Muscle layer of duodenum (tissue), 2 donors: ENCODE measurements around the gene RNASEH2A.
A peak's percentile ranks its signal among the peaks of the same experiment; 100 is the strongest.
"Not testable (repeated sequence)": the region's sequence is repeated elsewhere in the genome, so short reads cannot be mapped to it uniquely, and the experiment has no call there.

Experiments
- H3K27ac ChIP-seq: one replicate; pipeline ENCODE4 v1.7.0; 2013; ENCODE audit warnings: mild to moderate bottlenecking, low read length
- H3K27me3 ChIP-seq: one replicate; pipeline ENCODE4 v1.7.0; 2013; ENCODE audit warnings: low read depth, mild to moderate bottlenecking, control low read depth, low read length
- H3K36me3 ChIP-seq, 2 donors: one replicate each; pipeline ENCODE4 v1.7.0; 2013; ENCODE audit warnings: low read length in 2 of 2, control low read depth in 1 of 2, mild to moderate bottlenecking in 1 of 2; ENCODE audit not compliant: insufficient read depth in 2 of 2, control insufficient read depth in 1 of 2
- H3K4me1 ChIP-seq, 2 donors: one replicate each; pipeline ENCODE4 v1.7.0; 2013; ENCODE audit warnings: low read length in 2 of 2, mild to moderate bottlenecking in 2 of 2, control low read depth in 1 of 2, moderate library complexity in 1 of 2; ENCODE audit not compliant: insufficient read depth in 2 of 2, control insufficient read depth in 1 of 2
- H3K4me3 ChIP-seq, 2 donors: one replicate each; pipeline ENCODE4 v1.7.0; 2013; ENCODE audit warnings: low read length in 2 of 2, low read depth in 1 of 2, mild to moderate bottlenecking in 1 of 2
- H3K9me3 ChIP-seq, 2 donors: one replicate each; pipeline ENCODE4 v1.7.0; 2013; ENCODE audit warnings: low read length in 2 of 2, control low read depth in 1 of 2, mild to moderate bottlenecking in 1 of 2; ENCODE audit not compliant: control insufficient read depth in 1 of 2
- donor health status: healthy.

The RNASEH2A gene

DNA sequence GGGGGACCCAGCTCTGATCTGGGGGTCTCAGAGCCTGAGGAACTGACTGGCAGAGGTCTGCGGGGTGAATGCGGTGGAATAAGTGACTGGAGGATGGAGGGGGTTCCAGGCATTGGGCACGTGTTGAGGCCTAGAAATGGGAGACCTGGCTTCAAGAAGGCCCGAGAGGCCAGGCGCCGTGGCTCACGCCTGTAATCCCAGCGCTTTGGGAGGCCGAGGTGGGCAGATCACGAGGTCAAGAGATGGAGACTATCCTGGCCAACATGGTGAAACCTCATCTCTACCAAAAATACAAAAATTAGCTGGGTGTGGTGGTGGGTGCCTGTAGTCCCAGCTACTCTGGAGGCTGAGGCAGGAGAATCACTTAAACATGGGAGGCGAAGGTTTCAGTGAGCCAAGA is 11.4 kb downstream of the RNASEH2A start:
- H3K27ac ChIP-seq, H3K9me3 ChIP-seq, H3K4me3 ChIP-seq, H3K36me3 ChIP-seq, H3K4me1 ChIP-seq, H3K27me3 ChIP-seq: not testable (repeated sequence)

DNA sequence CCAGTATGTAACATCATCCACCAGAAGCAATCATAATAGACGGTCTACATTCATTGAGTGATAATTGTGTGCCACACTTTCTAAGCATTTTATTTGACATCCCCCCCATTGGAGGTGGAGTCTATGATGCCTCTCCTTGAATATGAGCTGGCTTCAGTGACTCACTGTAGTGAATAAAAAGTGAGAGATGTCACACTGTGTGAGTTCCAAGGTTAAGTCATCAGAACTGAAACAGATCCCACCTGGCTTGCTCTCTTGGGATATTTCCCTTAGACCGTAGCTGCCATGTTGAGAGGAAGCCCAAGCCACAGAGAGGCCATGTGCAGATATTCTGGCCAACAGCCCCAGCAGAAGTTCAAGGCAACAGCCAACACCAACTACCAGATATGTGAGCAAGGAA is 15.4 kb downstream of the RNASEH2A start:
- Histone ChIP-seq H3K27ac (no peak overlapping the region), H3K27me3 (no peaks in the 10 kb centered on the region), H3K36me3 (no peaks in the 10 kb centered on the region), H3K4me1 (peaks cover 0 to 5% of the 10 kb centered on the region in 2 donors), H3K4me3 (no peak overlapping the region), H3K9me3 (peaks cover 0 to 3% of the 10 kb centered on the region in 2 donors)

DNA sequence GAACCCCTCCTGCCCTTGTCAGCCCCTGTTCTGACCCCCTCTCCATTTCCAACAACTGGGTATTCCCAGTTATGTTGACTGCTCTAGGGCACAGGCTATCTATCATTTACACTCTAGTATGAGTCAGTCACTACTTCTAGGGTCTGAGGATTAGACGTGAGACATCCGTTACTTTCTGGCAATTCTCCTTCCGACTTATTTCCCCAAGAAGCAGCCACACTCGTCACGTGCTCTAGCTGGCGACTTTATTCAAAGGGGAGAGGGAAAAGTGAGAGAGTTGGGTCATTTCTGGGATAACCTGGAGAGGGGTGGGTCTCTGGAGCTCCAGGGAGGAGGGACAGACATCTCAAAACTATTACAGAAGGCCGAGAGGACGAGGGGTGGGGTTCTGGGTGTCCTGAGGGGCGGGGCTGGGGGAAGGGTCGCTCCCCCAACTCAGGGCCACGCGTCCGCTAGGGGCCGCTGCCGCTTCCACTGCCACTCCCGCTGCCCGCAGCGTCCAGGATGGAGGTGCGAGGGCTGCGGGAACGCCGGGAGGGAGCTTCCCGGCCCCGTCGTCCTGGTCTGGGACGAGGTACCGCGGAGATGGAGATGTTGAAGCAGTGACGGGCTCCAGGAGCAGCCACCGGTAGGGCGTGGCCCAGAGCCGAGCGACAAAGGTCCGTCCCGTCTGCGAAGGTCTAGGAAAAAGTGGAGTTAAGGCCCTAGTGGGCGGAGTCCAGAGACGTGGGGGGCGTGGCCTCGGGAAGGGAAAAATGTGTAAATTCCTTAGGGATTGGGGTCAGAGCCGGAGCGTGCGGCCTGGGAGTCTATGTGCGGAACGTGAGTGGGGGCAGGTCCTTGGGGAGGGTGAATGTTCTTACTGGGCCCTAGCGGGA is 19.1 kb downstream of the RNASEH2A start:
- Histone ChIP-seq H3K27me3 (peaks cover 16% of the 10 kb centered on the region), H3K36me3 (no peaks in the 10 kb centered on the region), H3K4me3 (no peak overlapping the region), H3K4me1 (peaks cover 0 to 8% of the 10 kb centered on the region in 2 donors), H3K27ac (no peak overlapping the region), H3K9me3 (peaks cover 0 to 3% of the 10 kb centered on the region in 2 donors)

DNA sequence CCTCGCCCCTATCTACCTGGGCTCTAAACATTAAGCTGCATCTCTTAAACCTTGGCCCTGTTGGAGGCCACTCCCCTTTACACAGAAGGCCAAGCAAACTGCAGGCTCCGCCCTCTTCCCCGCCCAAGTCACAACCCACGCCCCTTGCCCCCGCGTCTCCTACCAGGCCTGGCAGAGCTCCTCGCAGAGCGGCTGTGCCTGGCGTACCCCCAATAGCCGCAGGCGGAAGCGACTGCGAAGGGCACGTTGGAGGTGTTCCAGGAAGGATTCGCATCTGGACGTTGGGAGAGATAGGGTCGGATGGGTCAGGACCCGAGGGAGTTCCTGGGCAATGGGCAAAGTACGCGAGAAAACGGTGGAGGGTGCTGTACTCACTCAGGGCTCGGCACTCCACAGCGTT is 22.1 kb downstream of the RNASEH2A start:
- no peak overlapping the region for H3K27ac ChIP-seq
- H3K4me1 ChIP-seq = peaks cover 0 to 22% of the 10 kb centered on the region in 2 donors
- no peaks in the 10 kb centered on the region for H3K9me3 ChIP-seq
- H3K27me3 ChIP-seq = peaks cover 42% of the 10 kb centered on the region
- no peaks in the 10 kb centered on the region for H3K36me3 ChIP-seq
- H3K4me3 ChIP-seq = no peak overlapping the region

DNA sequence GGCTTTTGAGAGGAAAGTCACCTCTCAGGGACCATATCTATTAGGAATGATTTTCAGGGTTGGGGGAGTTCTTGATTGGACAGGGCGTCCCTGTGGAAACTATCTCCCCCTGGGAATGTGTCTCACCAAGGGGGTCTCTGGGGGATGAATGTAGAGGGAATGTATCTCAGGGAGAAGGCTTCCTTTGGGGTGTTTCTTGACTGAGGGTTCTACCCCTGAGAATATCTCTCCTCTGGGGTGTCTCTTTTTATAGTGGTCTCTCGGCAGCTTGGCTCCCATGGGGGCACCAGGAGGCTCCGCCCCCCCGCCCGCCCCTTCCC is 27.0 kb downstream of the RNASEH2A start:
- no peak overlapping the region for H3K27ac ChIP-seq
- peaks cover 79% of the 10 kb centered on the region for H3K27me3 ChIP-seq
- H3K4me3 ChIP-seq = no peak overlapping the region
- H3K9me3 ChIP-seq = no peaks in the 10 kb centered on the region
- no peaks in the 10 kb centered on the region for H3K36me3 ChIP-seq
- H3K4me1 ChIP-seq = peaks cover 0 to 29% of the 10 kb centered on the region in 2 donors

DNA sequence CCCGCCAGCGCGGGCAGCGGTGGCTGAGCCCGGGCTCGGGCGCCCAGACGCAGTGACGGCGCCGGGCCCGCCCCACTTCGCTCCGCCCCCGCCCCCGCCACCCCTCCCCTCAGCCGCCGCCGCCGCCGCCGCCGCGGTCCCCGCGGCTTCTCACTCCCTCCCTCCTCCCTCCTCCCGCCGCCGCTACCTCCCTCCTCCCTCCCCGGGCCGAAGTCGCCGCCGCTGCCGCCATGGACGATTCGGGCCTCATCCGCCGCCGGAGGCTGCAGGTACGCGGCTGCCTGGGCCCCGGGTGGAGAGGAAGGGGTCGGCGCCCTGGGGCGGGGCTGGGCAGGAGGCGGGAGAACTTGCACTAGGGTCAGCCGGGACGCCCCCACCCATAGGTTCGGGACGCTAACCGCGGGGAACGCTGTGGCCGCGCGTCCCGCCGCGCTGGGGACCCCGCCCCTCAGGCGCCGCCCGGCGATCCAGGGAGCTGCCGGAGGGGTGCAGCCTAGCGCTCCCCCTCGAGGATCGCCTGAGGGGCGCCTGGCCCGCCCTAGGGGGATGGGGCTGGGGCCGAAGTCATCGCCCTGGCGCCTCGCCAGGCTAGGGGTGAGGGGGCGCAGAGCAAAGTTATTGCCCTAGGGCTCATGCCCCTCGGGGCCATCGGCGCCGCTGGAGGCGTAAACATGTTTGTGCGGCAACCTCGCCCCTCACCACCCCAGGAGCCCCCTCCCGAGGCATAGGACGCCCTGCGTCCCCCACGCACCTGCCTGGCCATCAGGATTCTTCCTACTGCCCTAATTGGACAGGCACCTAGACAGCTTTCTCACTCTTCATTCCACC is 27.6 kb downstream of the RNASEH2A start:
- H3K4me1 ChIP-seq = peaks cover 0 to 33% of the 10 kb centered on the region in 2 donors
- H3K4me3 ChIP-seq = peak overlapping the region in 1 of 2 donors; percentile 56
- H3K27ac ChIP-seq = no peak overlapping the region
- H3K9me3 ChIP-seq = no peaks in the 10 kb centered on the region
- H3K36me3 ChIP-seq = no peaks in the 10 kb centered on the region
- peaks cover 77% of the 10 kb centered on the region for H3K27me3 ChIP-seq

DNA sequence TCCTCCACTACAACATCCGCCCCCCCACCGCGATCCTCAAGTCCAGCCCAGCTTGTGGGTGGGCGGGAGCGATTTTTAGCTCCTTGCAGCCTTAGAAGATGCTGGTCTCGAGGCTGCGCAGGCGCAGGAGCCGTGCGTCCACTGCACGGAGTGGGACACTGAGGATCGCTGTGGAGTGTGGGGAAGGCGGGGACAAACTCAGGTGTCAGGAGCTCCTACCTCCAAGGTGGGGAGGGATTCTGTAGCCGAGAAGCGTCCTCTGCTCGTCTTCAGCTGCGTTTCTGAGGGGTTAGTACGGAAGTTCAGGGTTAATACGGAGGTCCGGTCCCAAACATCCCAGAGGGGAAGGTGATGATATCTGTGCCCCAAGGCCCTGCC is 28.2 kb downstream of the RNASEH2A start, which contains the start of gene RTBDN:
Gene RTBDN (minus strand): TSS at position 14 of the 378 bp plus-strand sequence. CDS start 4,600 bp downstream, outside the sequence.
- Histone ChIP-seq H3K4me3 (peak within 1 kb of the TSS in 1 of 2 donors; percentile 56), H3K4me1 (peaks cover 0 to 34% of the 10 kb centered on the region in 2 donors), H3K9me3 (no peaks in the 10 kb centered on the region), H3K27me3 (peaks cover 79% of the 10 kb centered on the region), H3K27ac (no peak within 1 kb of the TSS), H3K36me3 (no peaks in the 10 kb centered on the region)

DNA sequence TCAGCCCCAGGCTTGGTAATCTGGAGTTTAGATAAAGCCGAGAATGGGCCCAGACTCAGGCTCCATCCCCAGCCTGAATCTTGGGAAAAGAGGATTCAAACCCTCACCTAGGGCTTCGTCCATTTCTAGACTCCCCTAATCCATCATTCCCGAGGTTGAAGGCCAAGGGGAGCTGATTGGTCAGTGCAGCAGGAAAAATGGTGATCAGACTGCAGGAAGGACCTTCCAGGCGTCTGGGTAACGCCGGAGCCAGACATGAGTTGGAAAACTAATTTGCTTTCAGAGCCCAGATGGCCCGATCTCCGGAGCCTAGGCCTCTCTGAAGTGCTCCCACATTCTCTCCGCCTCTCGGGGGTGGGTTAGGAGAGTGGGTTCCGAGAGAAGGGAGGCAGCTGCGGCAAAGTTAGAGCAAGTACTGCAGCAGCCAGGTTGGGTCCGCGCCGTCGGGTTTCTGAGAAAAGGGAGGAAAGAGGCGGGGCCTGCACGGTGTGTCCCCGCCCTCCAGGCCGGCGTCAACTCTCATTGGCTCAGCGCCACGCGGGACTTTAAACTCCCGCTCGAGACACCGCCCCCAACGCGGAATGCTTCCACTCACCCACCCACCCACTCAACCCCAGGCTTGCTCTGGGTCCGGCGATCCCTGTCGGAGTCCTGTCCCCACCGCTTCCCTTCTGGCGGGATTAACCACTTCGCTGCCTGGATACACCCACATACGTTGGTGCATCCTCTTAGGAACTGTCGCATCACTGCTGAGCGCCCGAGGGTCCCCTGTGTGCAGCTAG is 28.8 kb downstream of the RNASEH2A start:
- no peak overlapping the region for H3K4me3 ChIP-seq
- H3K36me3 ChIP-seq = no peaks in the 10 kb centered on the region

DNA sequence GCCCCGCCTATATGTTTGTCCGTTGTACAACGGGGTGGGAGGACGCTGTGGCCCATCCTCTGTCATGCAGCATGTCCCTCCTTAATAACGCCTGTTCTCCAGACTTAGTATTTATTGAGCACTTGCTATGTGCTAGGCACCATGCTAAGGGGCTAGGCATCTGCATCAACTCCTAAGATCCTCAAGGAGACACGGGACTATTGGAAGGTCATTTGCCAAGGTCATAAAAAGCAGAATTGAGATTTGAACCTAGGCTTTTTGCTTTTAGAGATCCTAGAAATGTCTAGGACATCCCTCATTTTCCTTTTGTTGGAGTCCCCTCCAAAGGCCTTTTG is 30.1 kb downstream of the RNASEH2A start:
- Histone ChIP-seq H3K4me1 (peaks cover 0 to 44% of the 10 kb centered on the region in 2 donors), H3K27me3 (peaks cover 83% of the 10 kb centered on the region), H3K4me3 (no peak overlapping the region), H3K9me3 (no peaks in the 10 kb centered on the region), H3K27ac (no peak overlapping the region), H3K36me3 (no peaks in the 10 kb centered on the region)

More for the DNA sequence above, 28.8 kb downstream of the RNASEH2A start:
- Histone ChIP-seq H3K27ac (no peak overlapping the region), H3K4me1 (peaks cover 0 to 34% of the 10 kb centered on the region in 2 donors), H3K27me3 (peaks cover 80% of the 10 kb centered on the region), H3K9me3 (no peaks in the 10 kb centered on the region)

DNA sequence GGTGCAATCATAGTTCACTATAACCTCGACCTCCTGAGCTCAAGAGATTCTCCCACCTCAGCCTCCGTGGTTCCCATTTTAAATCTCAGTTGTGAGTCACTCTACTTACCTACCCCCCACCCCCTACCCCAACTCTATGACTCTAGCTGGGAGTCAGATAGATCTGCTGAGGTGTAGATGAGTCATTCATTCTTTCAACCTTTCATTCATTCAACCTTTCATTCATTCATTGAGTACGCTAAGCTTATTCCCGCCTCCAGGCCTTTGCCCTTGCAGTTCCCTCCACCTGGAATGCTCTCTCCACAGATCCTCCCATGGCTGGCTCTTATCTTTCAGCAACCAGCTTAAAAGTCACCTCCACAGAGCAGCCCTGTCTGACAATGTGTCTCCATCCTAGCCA is 30.8 kb downstream of the RNASEH2A start:
- Histone ChIP-seq H3K4me3 (no peak overlapping the region), H3K27me3 (peaks cover 83% of the 10 kb centered on the region), H3K4me1 (peaks cover 0 to 42% of the 10 kb centered on the region in 2 donors), H3K9me3 (no peaks in the 10 kb centered on the region), H3K36me3 (no peaks in the 10 kb centered on the region), H3K27ac (no peak overlapping the region)
